ENCODE data around the gene PSMD13.

PSMD13 gene

DNA sequence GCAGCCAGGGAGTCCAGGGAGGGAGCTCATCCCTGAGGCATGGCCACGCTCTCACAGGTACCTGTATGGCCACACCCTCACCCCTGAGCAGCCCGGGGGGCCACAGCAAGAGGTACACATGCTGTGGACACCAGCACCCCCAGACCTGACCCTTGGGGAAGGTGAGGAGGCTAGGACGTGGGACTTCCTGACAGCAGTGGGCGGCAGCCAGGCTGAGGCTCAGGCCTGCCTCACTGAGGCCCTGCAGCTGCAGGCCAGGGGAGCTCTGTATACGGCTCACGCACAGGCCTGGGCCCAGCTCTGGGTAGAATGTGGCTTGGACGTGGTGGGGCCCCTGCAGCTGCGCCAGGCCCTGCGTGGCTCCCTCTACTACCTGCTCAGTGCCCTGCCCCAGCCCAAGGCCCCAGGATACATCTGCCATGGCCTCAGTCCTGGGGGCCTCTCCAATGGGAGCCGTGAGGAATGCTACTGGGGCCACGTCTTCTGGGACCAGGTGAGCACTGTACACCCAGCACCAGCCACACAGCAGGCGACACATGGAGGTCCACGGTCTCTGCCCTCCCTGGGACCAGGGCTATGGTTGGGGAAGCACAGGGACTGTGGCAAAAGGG, 54.0 kb downstream of the PSMD13 start:
- no peak for DNase-seq

DNA sequence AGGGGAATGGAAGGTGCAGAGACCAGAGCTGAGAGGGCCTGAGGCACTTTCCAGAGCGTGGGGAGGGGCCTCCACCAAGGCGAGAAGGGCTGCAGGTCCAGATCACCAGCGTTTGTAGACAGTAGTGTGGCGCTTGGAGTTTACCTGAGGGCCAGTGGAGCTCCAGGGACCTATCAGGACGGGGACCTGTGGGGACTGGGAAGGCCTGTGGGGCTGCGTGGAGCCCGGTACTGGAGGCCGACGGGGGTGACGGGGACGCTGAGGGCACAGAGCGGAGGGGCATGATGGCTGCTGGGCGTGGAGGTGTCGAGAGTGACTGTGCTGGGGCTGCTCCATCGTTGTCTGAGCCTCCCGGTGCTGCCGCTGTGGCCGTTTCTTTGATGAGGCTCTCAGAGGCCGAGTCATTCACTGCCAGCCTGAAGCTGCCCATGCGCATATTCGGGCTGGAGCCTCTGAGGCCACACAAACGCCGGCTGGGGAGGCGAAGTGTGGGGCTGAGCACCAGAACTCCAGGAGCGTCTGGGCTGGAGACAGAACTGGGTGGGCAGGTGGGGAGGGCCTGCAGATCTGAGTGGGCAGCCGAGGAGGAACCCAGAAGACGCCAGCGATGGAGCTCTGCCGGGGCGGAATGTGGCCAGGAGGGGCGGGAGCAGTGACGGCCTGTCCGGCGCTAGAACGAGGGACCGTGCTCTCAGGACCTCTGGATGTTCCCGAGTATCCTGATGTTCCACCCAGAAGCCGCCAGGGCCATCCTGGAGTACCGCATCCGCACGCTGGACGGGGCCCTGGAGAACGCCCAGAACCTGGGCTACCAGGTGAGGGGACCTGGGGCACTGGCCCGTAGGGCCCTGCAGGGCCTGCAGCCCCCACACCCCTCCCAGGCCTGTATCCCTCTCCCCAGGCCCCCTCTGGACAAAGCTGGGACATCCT, 54.8 kb downstream of the PSMD13 start:
- no peak for DNase-seq

DNA sequence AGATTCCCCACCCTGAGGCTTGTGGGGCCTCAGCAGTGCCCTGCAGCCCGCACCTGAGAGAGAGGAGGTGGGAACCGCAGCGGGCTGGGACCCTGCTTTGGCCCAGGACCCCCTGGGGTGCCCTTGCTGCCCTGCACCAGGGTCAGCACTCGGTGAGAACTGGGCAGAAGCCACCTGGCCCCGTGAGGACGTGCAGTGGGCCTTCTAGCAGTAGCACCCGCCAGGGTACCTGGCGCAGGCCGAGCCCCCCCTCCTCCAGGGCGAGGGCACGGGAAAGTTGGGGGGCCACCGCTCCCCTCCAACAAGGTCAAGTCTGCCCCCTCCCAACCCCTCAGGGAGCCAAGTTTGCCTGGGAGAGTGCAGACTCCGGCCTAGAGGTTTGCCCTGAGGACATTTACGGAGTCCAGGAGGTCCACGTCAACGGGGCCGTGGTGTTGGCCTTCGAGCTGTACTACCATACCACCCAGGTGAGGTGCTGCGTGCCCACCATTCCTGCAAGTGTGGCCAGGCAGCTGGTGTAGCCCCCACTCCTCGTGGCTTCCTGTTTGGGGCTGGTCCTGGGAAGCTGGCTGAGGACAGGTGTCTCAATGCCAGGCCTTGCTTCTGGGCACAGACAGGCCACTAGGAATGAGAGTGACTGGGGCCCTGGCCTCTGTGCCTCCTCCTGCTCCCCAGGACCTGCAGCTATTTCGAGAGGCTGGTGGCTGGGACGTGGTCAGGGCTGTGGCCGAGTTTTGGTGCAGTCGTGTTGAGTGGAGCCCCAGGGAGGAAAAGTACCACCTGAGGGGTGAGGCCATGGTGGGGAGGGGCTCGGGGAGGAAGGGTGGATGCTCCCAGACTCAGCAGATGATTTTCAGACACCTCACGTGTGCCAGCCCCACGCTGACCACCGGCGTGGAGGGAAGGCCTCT, 55.7 kb downstream of the PSMD13 start:
- no peak for DNase-seq

DNA sequence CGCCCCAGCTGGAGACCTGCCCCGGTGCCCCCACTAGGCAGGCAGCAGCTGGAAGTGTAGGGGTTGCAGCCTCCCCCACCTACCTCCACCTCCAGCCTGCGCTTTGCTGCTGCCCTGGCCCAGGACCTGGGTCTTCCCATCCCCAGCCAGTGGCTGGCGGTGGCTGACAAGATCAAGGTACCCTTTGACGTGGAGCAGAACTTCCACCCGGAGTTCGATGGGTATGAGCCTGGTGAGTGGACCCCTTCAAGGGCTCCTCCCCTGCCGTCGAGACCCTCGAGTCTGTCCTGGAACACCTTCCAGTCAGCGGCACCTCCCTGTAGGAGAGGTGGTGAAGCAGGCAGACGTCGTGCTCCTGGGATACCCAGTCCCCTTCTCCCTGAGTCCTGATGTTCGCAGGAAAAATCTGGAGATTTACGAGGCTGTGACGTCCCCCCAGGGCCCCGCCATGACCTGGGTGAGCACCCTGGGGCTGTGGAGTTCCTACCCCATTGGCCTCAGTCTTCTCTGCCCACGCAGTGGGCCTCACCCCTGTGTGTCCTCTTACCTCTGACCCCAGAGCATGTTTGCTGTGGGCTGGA, 56.6 kb downstream of the PSMD13 start:
- no peak for DNase-seq

DNA sequence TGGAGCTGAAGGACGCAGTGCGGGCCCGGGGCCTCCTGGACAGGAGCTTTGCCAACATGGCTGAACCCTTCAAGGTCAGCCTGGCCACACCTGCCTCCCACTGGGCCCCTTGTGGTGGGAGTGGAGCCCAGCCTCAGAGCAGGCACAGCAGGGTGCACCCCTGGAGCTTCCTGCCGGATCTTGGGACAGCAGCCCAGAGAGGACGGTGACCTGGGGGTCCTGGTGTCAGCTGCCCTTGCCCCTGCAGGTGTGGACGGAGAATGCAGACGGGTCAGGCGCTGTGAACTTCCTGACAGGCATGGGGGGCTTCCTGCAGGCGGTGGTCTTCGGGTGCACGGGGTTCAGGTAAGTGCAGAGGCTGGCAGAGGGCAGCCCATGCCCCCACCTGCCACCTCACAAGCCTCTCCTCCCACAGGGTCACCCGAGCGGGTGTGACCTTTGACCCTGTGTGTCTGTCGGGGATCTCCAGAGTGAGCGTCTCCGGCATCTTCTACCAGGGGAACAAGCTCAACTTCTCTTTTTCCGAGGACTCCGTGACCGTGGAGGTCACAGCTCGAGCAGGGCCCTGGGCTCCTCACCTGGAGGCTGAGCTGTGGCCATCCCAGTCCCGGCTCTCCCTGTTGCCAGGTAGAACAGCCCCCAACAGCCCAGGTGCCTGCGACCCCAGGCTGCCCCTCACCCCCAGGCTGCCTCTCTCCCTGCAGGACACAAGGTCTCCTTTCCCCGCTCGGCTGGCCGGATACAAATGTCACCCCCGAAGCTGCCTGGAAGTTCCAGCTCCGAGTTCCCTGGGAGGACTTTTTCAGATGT, 57.3 kb downstream of the PSMD13 start:
- no peak for DNase-seq

DNA sequence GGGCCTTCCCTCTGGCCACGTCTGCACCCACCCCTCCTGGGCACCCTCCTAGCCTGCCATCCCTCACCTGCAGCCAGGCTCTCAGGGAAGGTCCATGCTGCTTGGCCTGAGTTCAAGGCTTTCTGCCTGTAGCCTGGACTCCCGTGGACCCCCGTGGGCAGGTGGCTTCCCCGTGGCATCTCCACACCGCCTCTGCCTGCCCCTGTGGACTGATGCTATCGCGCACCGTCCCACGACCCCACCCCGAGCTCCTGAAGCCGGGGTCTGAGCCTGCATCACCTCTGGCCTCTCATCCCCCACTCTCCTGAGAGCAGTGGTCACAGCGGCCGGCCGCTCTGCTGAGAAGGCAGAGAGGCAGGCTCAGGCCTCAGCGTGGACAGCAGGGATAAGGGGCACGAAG, 58.0 kb downstream of the PSMD13 start:
- DNase-seq: no peak

DNA sequence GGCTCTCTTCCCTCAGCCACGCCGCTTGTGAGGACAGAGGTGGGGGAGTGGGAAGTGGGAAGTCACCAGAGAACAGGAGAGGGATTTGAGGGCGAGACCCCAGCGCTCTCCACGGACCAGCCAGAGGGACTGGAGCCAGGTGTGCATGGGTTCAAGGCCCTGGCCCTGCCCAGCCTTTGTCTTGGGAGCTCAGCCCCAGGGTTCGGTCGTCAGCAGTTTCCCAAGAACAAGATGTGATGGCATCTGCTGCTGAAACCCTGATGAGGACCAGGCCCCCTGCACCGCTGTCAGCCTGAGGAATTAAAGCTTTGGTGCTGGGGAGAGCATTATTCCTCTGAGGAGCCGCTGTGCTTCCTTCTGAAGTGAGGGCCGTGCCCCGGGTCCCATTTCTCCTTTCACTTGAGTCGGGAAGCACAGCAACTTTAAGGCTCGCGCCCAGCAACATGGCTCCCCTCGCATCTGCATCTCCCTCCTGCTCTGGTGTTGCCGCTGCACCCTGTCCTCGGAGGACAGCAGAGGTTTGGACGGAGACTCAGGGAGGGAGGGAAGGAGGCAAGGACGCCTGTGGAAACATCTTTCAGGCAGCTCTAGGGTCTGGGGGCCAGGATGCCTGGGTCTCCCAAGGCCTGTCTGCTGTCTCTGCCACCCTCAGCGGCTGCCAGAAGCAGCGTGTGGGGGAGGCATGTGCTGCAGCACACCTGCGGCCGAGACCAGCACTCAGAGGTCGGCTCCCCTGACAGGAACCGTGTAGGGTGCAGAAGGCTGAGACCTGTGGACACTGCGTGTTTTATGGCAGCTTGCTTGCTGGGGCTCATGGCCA, 58.8 kb downstream of the PSMD13 start:
- DNase-seq: no peak

DNA sequence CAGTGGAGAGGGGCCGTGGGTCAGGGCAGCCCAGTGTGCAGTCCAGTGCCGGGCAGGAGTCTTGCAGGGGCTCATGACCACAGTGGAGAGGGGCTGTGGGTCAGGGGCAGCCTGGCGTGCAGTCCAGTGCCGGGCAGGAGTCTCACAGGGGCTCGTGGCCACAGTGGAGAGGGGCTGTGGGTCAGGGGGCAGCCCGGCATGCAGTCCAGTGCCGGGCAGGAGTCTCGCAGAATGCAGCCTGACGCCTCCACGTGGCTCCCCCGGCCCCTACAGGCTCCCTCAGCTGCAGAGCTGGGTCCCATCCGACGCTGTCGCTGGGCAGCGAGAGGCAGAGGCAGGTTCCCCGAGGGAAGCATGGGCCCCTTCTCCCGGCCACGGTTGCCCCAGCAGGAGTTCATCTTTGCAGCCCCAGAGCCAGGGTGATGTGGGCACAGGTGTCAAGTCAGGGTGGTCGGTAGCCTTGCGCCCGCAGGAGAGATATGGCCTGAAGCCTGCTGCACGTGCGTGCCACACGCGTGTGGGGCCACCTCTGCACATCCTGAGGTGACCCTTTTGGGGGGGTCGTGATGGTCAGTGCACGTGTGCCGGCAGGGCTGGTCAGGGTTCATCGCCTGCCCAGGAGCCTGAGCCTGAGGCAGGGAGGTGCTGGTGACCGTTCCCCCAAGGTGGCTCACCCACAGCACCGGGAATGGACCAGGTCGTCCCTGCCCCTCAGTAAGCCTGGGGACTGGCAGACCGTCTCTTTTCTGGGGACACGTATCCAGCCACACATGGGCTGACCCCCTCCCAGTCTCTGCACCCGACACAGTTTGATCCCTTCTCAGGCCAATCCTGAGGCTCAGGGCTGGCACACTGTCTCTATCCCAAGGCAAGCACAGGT, 59.6 kb downstream of the PSMD13 start:
- no peak for DNase-seq

DNA sequence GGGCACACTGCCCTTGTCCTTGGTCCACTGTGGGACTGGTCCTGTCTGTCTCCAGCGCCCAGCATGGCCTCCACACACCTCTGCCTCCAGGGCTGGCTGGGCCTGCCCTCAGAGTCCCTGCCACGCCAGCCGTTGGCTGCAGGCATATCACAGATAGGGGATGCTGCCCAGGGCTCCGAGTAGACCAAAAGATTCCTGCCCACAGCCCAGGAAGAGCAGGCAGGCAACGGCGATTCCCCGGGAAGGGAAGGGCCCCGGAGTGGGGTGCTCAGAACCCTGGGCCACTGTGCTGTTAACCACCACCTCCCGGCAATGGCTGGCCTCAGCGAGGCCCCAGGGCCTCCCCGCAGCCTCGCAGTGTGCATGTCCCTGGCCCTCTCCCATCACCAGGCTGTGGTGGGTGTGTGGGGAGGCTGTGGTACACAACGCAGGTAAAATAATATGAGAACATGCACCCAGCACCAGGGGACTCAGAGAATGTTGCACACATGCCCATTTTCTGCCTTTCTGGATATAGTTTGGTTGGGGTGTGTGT, 60.3 kb downstream of the PSMD13 start:
- no peak for DNase-seq

DNA sequence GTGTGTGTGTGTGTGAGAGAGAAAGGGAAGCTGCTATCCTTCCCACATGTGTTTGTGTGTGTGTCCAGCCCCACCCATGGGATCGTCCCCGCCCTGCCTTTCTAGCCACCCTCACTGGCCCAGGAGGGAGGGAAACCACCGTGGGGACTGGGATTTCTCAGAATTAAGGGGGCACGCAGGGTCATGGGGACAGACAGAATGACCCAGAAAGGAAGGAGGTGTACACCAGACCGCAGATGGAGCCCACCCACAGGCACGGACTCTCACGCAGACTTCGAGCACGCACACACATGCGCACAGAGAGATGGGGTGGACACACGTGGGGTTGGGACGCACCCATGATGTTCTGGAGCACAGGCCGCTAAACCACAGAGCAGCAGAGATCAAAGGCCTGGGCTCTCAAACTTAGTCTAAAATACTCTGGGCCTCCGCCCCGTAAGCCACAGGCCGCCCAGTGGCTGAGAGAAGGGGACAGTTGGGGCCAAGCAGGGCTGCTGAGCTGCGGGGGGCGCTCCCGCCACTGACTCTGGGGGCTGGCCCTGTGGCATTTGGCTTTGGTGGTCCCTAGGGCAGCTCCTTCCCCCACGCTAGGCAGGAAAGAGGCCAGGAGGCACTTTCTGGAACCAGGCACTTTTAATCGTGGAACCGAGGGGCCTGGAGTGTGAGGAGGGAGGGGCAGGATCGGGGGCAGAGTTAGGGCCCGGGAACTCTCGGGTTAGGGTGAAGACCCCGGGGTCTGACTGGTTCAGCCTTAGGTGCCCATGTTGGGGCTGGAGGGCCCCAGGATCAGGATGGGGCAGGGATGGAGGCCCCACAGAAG, 61.0 kb downstream of the PSMD13 start:
- no peak for DNase-seq

DNA sequence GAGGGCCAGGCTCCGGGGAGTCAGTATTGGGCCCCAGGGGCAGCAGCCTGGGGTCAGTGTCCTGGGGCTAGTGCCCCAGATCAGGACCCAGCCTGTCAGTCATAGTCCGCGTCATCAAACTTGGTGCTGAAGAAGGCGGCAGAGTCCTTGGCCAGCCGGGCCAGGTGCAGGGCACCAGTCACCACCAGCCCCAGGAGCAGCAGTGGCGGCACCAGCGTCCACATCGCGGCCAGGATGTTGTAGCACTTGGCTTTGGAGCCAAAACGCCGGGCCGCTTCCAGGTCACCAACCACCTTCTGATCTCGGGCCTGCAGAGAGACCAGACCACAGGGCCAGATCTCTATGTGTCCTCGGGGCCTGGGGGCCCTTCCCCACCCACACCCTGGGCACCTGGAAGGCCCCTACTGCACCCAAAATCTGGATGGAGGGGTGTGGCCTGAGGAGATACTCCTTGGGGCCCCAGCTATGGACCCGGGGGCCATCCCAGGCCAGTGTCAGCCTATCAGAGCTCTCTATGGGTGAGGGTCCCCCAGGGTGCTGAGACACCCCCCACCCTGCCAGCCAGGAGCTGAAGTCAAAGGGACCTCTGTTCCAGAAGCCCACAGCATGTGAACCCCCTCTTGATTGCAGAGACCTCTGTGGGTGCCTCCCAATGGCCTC, 61.8 kb downstream of the PSMD13 start:
- no peak for DNase-seq

DNA sequence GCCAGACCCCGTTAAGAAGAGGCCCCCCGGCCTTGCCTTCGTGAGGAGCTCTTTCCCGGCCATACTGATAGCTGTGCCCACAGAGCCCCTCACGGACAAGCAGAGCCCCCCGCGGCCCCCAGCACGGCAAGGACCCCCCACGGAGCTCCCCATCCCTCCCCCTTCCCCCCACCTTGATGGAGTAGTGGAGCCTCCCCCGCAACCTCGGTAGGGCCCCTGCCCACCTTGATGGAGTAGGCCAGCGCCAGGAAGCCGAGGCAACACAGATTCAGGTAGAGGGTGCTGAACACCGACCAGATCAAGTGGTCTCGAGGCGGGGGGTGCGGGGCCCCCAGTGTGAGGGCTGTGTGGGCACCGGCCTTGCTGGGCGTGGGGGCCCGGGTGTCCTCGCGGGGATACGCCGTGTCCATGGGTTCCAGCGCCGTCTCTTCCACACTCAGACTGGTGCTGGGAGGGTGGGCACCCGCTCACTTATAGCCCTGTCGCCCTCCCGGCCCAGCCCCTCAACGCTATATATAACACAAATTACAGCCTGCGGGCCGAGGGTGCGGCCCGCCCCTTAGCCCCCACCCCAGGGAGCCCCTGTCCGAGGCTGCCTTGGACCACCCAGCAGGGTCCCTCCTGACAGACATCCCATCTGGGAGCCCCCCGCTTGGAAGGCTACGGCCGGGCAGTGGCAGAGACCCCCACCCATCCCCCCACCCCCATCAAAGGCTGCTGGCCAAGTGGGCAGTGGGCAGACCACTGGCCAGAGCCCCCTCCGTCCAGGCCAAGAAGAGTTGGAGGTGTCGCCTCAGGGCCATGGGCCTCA, 62.5 kb downstream of the PSMD13 start, which contains the start of gene IFITM5:
Gene IFITM5 (minus strand): TSS at position 446 of the 811 bp plus-strand sequence. CDS start 36 bp downstream, at position 410.
- no peak for DNase-seq

DNA sequence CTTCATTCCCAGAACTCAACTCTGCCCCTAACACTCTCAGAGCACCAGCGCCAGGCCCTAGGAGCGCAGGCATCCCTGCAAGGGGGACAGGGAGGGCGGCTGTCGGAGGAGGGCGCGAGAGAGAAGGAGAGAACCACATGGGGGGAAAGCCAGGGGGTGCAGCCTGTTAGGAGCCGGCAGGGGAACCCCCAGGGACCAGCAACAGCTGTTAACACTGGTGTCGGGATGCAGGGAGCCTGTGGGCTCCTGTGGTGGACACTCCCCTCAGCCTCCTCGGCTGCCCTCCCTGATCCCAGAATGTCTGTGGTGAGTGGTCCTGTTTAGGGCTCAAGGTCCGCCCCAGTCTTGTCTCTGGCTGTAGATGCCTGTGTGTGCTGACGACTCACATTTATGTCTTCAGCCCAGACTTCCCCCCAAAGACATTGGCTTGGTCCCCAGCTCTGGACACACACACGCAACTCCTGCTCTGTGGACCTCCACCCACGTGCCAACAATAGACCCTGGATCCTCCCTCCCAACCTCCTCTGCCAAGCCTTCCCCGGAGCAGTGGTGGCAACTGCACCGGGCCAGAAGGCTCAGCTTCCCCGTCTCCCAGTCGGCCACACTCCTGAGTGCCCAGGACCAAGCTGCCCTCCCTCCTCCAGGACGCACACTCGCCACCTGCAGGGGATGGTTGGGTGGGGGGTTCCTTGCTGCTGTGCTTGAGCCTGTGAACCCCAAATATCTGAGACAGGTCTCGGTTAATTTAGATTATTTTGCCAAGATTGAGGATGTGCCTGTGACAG, 63.4 kb downstream of the PSMD13 start:
- no peak for DNase-seq
